Measurements from ENCODE around the gene CRABP2.

- TF ChIP-seq POLR2AphosphoS5 (IDR thresholded peaks at IDR 0.05; ENCODE audit: low read depth, low read length) (no peak), CTCF (IDR thresholded peaks at IDR 0.05 in 2 of 3, conservative IDR thresholded peaks at IDR 0.05 in 1 of 3; ENCODE audit: borderline replicate concordance in 1 of 3, insufficient read depth in 1 of 3, low read depth in 2 of 3, low read length in 2 of 3) (no peak), MAX (IDR thresholded peaks at IDR 0.05) (no peak), POLR2A (IDR thresholded peaks at IDR 0.05; ENCODE audit: borderline replicate concordance, extremely low read depth, insufficient read depth, insufficient read length) (no peak), EZH2phosphoT487 (IDR thresholded peaks at IDR 0.05; ENCODE audit: borderline replicate concordance) (no peak), ATF3 (IDR thresholded peaks at IDR 0.05) (no peak)
Measured at GRCh38 chr1:156744344-156744743, 39.0 kb upstream of the CRABP2 start.

All from HCT116 (cell line).